Islet precursor cell (in vitro differentiated cells): ENCODE measurements around the gene ITPR1.

ENCODE experiments used
- DNase-seq: peaks from one replicate; pipeline ENCODE4 v3.0.0-alpha.2; 2018

Gene ITPR1

DNA sequence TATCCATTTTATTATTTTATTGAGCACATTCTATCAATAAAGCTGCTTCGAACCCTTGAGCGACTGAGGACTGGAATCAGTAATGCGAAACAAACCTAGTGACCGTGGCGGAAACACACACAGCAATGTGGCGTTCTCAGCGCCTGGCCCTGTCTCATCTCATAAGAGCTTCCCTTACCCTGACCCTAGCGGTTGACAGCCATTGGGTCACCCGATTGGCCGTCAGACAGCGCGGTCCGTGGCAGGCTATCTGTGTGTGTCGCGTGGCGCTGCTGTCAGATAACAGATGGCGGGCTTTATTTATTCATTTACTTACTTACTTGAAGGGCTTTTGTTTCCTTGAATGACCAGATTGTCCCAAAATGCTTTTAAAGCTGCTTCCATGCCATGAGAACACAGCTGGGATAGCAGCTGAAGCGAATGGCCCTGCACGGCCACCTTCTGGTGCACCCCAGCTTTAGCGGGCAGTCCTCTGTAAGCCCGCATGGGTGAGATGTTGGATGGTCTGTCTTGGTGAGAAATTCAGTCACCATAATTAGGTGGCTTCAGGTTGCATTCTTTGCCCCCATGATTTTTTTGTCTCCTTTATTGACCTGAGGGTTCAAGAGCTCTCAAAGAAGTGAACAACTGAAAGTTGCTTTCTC is 270.6 kb downstream of the ITPR1 start:
- DNase-seq: no peak

GRCh38 chr3:4765212-4765611 is 272.1 kb downstream of the ITPR1 start:
- DNase-seq: no peak

DNA sequence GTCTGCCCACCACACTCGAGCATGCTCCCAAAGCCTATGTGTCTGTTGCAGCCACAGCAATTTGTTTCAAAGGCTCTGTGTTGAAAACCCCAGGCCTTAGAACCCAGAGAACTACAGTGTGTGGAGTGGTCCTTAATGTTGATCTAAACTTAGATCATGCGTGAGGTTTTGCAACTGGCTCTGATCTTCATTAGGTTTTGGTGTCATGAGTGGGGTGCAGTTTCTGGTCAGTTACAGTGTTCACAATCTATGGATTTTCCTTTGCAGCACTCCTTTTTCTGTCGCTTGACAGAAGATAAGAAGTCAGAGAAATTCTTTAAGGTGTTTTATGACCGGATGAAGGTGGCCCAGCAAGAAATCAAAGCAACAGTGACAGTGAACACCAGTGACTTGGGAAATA is 273.1 kb downstream of the ITPR1 start:
- DNase-seq: no peak

DNA sequence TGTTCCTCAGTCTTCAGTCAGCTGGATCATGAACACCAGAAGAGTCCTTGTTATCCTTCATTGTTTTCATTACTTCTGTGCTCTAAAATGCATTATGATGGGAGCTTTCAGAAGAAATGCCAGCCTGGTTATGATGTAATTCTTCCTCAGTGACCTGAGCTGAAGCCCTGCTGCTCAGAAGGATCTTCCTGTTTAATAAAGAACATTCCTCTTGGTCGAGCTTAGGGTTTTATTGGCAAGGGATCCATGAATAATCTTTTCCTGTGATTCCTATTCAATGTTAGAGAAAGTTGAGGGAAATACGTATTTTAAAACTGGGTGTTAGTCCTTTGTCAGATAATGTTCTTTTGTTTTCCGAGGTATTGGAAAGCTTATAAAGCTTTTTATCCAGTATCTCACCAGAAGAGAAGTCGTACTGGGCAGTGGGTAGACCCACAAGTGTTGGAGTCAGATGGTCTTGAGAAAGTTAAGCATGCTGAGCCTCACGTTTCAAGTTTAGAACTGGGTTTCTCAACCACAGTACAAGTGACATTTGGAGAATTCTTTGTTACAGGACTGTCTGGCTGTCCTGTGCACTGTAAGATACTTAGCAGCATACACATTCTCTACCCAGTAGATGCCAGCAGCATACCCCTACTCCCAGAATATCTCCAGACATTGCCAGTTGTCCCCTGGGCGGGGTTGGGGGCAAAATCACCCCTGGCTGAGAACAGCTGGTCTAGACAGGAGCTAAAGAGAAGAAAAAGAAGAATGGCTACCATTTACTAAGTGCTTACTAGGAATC is 273.8 kb downstream of the ITPR1 start:
- DNase-seq: no peak

GRCh38 chr3:4768021-4768420 is 274.9 kb downstream of the ITPR1 start:
- DNase-seq: no peak

GRCh38 chr3:4768521-4768920 is 275.4 kb downstream of the ITPR1 start:
- no peak for DNase-seq

GRCh38 chr3:4770561-4770960 is 277.4 kb downstream of the ITPR1 start:
- DNase-seq: no peak

DNA sequence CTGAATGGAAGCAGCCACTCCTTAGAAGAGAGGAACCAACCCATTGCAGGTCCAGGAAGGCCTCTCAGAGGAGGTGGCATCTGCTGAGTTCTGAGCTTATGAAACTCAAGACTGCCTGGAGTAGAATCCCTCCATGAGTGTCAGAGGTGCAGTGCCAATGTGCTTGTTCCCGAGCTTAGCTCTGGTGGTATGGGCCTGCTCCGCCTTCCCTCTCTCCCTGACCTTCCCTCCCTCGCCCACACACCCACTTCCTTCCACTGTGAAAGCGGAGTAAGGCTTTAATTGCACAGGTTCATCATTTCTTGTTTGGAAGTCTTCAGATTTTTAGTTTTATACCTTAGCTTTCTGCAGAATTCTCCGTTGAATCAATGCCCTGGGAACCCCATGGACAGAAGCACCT is 278.1 kb downstream of the ITPR1 start:
- DNase-seq: no peak

GRCh38 chr3:4772171-4772804 is 279.1 kb downstream of the ITPR1 start:
- DNase-seq: no peak

DNA sequence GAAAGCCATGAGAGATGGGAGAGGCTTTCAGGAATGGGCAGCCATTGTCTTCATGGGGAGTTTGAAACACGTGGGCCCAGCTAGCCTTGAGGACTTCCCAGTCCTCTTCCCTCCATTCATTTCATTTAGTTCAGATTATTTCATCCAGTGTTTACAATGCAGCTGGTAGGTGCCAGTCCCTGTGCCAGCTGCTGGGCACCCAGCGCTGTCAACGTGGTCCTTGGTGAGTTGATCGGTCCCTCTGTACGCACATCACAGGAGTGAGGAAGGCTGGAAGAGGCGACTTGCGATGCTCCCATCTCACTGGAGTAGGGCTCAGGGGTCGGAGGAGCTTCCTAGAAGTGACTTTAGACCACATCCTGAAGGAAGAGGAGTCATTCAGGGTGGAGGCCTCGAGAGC is 279.7 kb downstream of the ITPR1 start:
- DNase-seq: no peak

DNA sequence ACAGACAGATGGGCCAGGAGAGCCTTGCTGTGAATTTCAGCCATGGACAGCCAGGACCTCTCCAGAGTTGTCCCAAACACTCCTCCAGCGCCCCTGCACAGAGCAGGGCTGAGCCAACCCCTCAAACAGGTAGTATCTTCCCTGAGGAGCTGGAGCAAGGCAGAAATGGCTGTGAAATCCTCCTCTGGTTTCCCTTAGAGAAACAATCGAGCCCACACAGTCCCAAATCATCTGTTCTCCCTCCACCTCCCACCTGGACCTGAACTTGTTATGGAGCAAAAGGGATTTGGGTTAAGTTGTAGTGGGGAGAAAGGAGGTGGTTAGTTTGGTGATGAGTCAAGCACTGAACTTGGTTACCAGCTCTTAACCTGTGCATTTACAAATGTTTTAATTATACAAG is 280.4 kb downstream of the ITPR1 start:
- DNase-seq: no peak

- no peak for DNase-seq
Measured at GRCh38 chr3:4774531-4774930, 281.4 kb downstream of the ITPR1 start.

DNA sequence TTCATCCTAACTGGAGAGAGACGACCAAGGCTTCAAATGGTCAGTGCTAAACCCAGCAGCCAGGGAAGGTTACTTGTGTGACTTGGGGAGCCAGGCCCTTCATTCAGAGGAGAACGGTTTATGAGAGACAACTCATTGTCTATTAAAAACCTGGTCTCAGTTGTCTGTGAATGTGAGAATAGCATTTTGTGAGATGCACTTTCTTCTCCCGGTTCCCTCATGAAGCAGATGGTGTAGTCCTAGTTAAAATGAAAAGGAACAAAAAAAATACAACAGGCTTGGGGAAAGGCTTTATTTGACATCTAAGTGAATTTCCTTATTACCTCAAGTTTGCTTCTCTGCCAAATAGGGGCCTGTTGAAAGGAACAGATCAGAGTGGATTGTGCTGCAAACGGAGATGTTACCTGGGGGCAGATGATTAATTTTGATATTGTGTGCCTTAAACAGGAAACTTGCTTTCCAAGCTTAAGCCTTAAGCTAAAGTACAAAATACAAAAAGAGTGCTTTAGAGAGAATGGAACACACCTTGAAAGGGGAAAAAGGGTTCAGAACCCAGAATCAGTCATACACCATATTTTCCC is 283.3 kb downstream of the ITPR1 start:
- DNase-seq: no peak

- no peak for DNase-seq
Measured at GRCh38 chr3:4776980-4777581, 283.9 kb downstream of the ITPR1 start.

- no peak for DNase-seq
Measured at GRCh38 chr3:4778119-4778518, 285.0 kb downstream of the ITPR1 start.

DNA sequence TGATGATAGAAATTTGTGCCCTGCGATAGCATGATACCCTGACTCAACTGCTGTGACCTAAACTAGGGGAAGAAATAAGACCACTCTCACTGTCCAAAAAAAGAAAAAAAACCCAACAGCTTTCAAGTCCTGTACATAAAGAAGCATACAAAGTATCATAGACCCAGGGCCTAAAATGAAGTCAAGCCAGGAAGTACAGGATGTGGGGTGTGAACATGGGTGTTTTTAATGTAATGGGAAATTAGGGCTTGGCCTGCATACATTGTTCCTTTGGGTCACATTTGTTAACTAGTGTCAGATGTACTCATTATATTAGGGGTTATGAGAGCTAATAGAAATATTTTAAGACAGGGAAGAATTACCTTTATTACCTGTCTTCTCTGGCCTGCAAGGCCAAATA is 285.6 kb downstream of the ITPR1 start:
- no peak for DNase-seq

DNA sequence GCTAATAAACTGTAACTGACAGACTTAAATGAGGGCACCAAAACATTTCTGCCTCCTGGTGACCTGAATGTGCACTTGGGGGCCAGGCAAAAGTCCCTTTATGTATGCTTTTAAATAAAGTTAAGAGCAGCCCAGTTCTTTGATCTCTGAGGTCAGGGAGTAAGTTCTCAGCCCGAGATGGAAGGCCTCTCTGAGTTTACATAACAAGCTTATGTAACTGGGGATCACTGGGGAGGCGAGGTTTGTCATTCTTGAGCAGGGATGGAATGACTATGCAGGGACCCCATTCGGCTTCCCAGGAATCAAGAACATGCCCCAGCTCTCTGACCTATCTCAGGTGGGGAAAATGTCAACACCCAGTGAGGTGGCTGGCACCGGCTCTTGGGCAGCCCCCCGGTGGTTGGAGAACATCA is 287.4 kb downstream of the ITPR1 start:
- no peak for DNase-seq

DNA sequence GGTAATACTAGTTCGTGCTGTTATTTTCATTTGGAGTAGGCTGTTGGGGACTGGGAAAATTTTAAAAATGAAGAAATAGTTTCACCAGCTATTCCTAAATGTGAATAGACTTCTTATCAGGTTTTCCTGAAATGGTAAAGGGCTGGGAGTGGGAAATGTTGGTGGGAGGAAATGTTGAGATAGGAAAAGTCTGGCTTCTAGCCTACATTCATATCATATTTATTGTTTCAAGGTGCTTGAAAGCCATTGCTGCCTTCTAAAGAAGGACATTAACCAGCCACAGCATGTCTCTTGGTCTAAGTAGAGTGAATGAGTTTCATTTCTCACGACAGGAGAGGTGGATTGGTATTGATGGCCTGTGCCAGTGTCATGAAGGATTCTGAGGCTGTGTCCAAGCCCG is 288.9 kb downstream of the ITPR1 start:
- no peak for DNase-seq

GRCh38 chr3:4785551-4785950 is 292.4 kb downstream of the ITPR1 start:
- no peak for DNase-seq

GRCh38 chr3:4786431-4786830 is 293.3 kb downstream of the ITPR1 start:
- no peak for DNase-seq

DNA sequence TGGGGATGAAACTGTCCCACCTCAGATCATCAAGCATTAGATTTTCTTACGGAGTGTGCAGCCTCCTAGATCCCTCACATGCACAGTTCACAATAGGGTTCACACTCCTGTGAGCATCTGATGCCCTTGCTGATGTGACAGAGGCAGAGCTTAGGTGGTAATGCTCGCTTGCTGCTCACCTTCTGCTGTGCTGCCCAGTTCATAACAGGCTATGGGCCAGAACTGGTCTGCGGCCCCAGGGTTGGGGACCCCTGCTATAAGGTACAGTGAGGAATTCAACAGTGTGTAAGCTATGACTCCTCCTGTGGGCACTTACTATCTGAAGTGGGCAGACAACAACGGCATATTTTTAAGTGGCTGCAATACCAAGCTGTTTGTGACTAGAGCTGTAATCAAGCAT is 298.2 kb downstream of the ITPR1 start:
- DNase-seq: no peak

DNA sequence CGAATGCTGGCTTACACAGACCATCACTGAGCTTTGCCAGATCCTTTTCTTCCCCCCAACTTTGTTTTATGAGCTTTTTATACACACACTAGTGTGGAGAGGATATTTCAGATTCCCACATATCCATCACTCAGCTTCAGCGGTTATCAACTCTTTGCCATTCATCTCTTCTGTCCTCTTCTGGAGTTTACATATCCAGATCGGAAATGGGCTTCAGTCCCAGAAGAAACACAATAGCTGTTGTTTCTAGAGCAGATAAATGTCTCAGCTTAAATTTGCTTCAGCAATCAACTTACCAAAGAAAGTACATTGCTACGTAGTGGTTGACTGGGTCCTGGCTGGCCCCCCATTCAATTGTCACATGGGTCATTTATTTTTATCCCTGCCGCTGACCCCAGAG is 300.2 kb downstream of the ITPR1 start:
- DNase-seq: no peak

- no peak for DNase-seq
Measured at GRCh38 chr3:4794331-4794730, 301.2 kb downstream of the ITPR1 start.

GRCh38 chr3:4794798-4795197 is 301.6 kb downstream of the ITPR1 start:
- DNase-seq: no peak
